HL-60 (cell line): ENCODE measurements around the gene SERPINE2.
"Not testable (repeated sequence)": the region's sequence is repeated elsewhere in the genome, so short reads cannot be mapped to it uniquely, and the experiment has no call there.

Experiments
- DNase-seq, 2 experiments: peaks; one replicate each; pipeline ENCODE4 v3.0.0-alpha.2; 2010 to 2020; ENCODE audit warnings: low read depth in 1 of 2, low spot score in 1 of 2
- H3K27ac ChIP-seq: fragments of 250-450 bp; sonication (Bioruptor Pico); replicated peaks from 2 replicates; pipeline ENCODE4 v1.5.1; 2020; ENCODE audit warnings: mild to moderate bottlenecking, moderate library complexity
- H3K27me3 ChIP-seq: fragments of 250-450 bp; sonication (Bioruptor Pico); 2 replicates; pipeline ENCODE4 v1.5.1; 2021; ENCODE audit warnings: mild to moderate bottlenecking, moderate library complexity; ENCODE audit not compliant: insufficient read depth, poor library complexity, severe bottlenecking
- H3K4me3 ChIP-seq: replicated peaks from 2 replicates; pipeline ENCODE4 v1.5.1; 2011; ENCODE audit warnings: mild to moderate bottlenecking, control low read depth, low read length; ENCODE audit not compliant: insufficient read depth
- CTCF ChIP-seq: IDR thresholded peaks from one replicate; pipeline ENCODE4 v1.5.1; 2011; ENCODE audit warnings: low read length, control low read depth, inconsistent platforms; ENCODE audit not compliant: insufficient read depth
- GABPA ChIP-seq: IDR thresholded peaks from 2 replicates; pipeline ENCODE4 v1.6.1; 2012; ENCODE audit warnings: low read depth
- POLR2AphosphoS5 ChIP-seq: IDR thresholded peaks from 2 replicates; pipeline ENCODE4 v1.6.1; 2012; ENCODE audit warnings: low read depth
- REST ChIP-seq: IDR thresholded peaks from 2 replicates; pipeline ENCODE4 v1.6.1; 2012; ENCODE audit warnings: low read depth; ENCODE audit not compliant: insufficient replicate concordance
- SPI1 ChIP-seq: IDR thresholded peaks from 2 replicates; pipeline ENCODE4 v1.6.1; 2012; ENCODE audit warnings: low read depth, mild to moderate bottlenecking, borderline replicate concordance

Gene SERPINE2

GRCh38 chr2:224004105-224004695 is 34.9 kb downstream of the SERPINE2 start:
- no peak for TF ChIP-seq REST
- no peak for TF ChIP-seq POLR2AphosphoS5
- no peak for TF ChIP-seq CTCF
- TF ChIP-seq GABPA: no peak
- no peak for TF ChIP-seq SPI1
- no peak overlapping the region for H3K27ac ChIP-seq
- H3K27me3 ChIP-seq: no peaks in the 10 kb centered on the region
- H3K4me3 ChIP-seq: no peak overlapping the region
- no peak for DNase-seq

- DNase-seq, H3K4me3 ChIP-seq, H3K27ac ChIP-seq, H3K27me3 ChIP-seq: not testable (repeated sequence)
Observed at GRCh38 chr2:224000662-224001061, 38.4 kb downstream of the SERPINE2 start.

GRCh38 chr2:223999862-224000261 is 39.2 kb downstream of the SERPINE2 start:
- TF ChIP-seq GABPA (no peak), POLR2AphosphoS5 (no peak), CTCF (no peak), SPI1 (no peak), REST (no peak)
- no peak for DNase-seq
- Histone ChIP-seq H3K4me3 (no peak overlapping the region), H3K27ac (no peak overlapping the region), H3K27me3 (no peaks in the 10 kb centered on the region)

GRCh38 chr2:223998948-223999347 is 40.1 kb downstream of the SERPINE2 start:
- Histone ChIP-seq H3K27me3 (no peaks in the 10 kb centered on the region), H3K4me3 (no peak overlapping the region), H3K27ac (no peak overlapping the region)
- TF ChIP-seq GABPA (no peak), SPI1 (no peak)
- no peak for DNase-seq

- no peak overlapping the region for H3K27ac ChIP-seq
- no peak overlapping the region for H3K4me3 ChIP-seq
- DNase-seq: no peak
Observed at GRCh38 chr2:223997938-223998337, 41.1 kb downstream of the SERPINE2 start.

More at GRCh38 chr2:223997938-223998337, 41.1 kb downstream of the SERPINE2 start:
- H3K27me3 ChIP-seq: no peaks in the 10 kb centered on the region
- TF ChIP-seq SPI1: no peak
